ENCODE results near the gene DECR2.

Gene DECR2

DNA sequence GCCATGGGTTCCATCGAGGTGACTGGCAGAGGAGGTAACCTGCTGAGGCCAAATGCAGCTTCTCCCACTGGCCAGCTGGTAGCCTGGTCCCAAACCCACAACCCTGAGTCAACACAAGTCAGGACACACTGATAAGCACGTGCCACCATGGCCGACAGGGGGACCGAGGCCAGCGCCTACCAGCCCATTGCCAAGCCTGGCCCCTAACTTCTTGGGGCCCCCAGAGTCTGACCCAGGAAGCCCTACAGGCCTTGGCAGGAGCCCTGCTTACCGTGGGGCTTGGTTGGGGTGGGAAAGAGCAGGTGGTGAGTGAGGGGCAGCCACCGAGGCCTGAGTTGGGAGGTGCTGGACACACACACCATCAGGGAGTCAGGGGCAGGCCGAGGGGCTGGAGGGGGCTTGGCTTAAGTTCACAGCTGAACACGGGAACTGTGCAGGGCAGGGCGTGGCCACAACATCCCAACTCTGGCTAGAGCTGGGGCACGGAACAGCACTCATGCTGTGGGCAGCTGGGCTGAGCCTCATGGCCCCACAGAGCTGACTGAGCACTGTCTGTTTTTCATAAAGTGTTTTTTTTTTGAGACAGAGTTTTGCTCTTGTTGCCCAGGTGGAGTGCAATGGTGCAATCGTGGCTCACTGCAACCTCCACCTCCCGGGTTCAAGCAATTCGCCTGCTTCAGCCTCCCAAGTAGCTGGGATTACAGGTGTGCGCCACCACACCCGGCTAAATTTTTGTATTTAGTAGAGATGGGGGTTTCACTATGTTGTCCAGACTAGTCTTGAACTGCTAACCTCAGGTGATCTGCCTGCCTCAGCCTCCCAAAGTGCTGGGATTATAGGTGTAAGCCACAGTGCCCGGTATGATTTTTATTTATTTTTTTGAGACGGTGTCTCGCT, 36.8 kb upstream of the DECR2 start:
- no peak overlapping the region for H3K27ac Mint-ChIP-seq
- peaks cover 9% of the 10 kb centered on the region for H3K36me3 Mint-ChIP-seq (ENCODE audit: low read depth)
- no peaks in the 10 kb centered on the region for H3K9me3 Mint-ChIP-seq
- TF ChIP-seq, protein P1, sequence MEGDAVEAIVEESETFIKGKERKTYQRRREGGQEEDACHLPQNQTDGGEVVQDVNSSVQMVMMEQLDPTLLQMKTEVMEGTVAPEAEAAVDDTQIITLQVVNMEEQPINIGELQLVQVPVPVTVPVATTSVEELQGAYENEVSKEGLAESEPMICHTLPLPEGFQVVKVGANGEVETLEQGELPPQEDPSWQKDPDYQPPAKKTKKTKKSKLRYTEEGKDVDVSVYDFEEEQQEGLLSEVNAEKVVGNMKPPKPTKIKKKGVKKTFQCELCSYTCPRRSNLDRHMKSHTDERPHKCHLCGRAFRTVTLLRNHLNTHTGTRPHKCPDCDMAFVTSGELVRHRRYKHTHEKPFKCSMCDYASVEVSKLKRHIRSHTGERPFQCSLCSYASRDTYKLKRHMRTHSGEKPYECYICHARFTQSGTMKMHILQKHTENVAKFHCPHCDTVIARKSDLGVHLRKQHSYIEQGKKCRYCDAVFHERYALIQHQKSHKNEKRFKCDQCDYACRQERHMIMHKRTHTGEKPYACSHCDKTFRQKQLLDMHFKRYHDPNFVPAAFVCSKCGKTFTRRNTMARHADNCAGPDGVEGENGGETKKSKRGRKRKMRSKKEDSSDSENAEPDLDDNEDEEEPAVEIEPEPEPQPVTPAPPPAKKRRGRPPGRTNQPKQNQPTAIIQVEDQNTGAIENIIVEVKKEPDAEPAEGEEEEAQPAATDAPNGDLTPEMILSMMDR (IDR thresholded peaks at IDR 0.05): no peak
- peaks cover 13% of the 10 kb centered on the region for H3K4me1 Mint-ChIP-seq
- H3K27me3 Mint-ChIP-seq (ENCODE audit: low read depth, poor library complexity): peaks cover 4% of the 10 kb centered on the region
- no peak overlapping the region for H3K4me3 Mint-ChIP-seq
- DNase-seq: no peak

GRCh38 chr16:366476-366875, 35.2 kb upstream of the DECR2 start:
- TF ChIP-seq, protein P1 (IDR thresholded peaks at IDR 0.05): no peak
- Mint-ChIP-seq H3K4me3 (no peak overlapping the region), H3K27me3 (ENCODE audit: low read depth, poor library complexity) (peaks cover 4% of the 10 kb centered on the region)

GRCh38 chr16:367333-367903, 34.3 kb upstream of the DECR2 start:
- peaks cover 4% of the 10 kb centered on the region for H3K27me3 Mint-ChIP-seq (ENCODE audit: low read depth, poor library complexity)
- H3K36me3 Mint-ChIP-seq (ENCODE audit: low read depth): peaks cover 9% of the 10 kb centered on the region
- TF ChIP-seq, protein P1 (IDR thresholded peaks at IDR 0.05): no peak
- H3K27ac Mint-ChIP-seq: peak overlapping the region; percentile 84
- no peak overlapping the region for H3K4me3 Mint-ChIP-seq
- no peak for DNase-seq
- peaks cover 18% of the 10 kb centered on the region for H3K4me1 Mint-ChIP-seq
- H3K9me3 Mint-ChIP-seq: no peaks in the 10 kb centered on the region

More at GRCh38 chr16:366476-366875, 35.2 kb upstream of the DECR2 start:
- Mint-ChIP-seq H3K36me3 (ENCODE audit: low read depth) (peaks cover 9% of the 10 kb centered on the region), H3K9me3 (no peaks in the 10 kb centered on the region), H3K27ac (no peak overlapping the region), H3K4me1 (peaks cover 20% of the 10 kb centered on the region)
- no peak for DNase-seq

GRCh38 chr16:368388-369158, 33.1 kb upstream of the DECR2 start:
- Mint-ChIP-seq H3K27me3 (ENCODE audit: low read depth, poor library complexity) (peaks cover 4% of the 10 kb centered on the region), H3K4me1 (peaks cover 15% of the 10 kb centered on the region), H3K36me3 (ENCODE audit: low read depth) (peaks cover 9% of the 10 kb centered on the region), H3K27ac (no peak overlapping the region), H3K4me3 (no peak overlapping the region), H3K9me3 (no peaks in the 10 kb centered on the region)
- TF ChIP-seq, protein P1 (IDR thresholded peaks at IDR 0.05): no peak
- DNase-seq: no peak

- peaks cover 9% of the 10 kb centered on the region for H3K36me3 Mint-ChIP-seq (ENCODE audit: low read depth)
- peaks cover 4% of the 10 kb centered on the region for H3K27me3 Mint-ChIP-seq (ENCODE audit: low read depth, poor library complexity)
- peaks cover 12% of the 10 kb centered on the region for H3K4me1 Mint-ChIP-seq
- no peaks in the 10 kb centered on the region for H3K9me3 Mint-ChIP-seq
- peak overlapping the region; percentile 60 for H3K4me3 Mint-ChIP-seq
- TF ChIP-seq, protein P1 (IDR thresholded peaks at IDR 0.05): no peak
- no peak for DNase-seq
- H3K27ac Mint-ChIP-seq: no peak overlapping the region
Observed at GRCh38 chr16:369275-369865, 32.3 kb upstream of the DECR2 start.
